H54 (cell line): ENCODE results near the gene PRMT9.

Experiments used
- DNase-seq: peaks from one replicate; pipeline ENCODE4 v3.0.0; 2011; ENCODE audit warnings: low spot score, mixed read lengths; ENCODE audit not compliant: insufficient read length
- FAIRE-seq: peaks from 3 replicates; lab custom pipeline; 2011; peaks lifted over from hg19 to GRCh38; lab: Jason Lieb, UNC
- POLR2A ChIP-seq: IDR thresholded peaks from 2 replicates; pipeline ENCODE4 v1.6.1; 2011; ENCODE audit warnings: low read depth, mild to moderate bottlenecking, low read length

PRMT9 gene

DNA sequence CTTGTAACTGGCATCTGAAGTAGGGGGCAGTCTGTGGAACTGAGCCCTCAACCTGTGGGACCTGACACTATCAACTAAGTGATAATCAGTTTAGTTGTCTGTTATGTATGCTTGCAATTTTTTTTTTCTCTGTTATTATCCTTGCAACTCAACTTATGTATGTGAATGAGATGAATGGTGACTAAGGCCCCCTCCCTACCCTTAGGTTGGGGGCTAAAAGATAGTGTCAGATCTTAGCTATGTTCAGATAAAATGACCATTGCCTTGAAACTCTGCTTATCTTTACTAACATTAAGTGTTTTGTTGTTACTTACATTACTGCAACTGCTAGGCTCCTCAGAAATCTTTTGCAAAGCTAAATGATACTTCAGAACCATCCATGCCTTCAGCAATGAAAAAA lies 35.3 kb downstream of the PRMT9 start:
- FAIRE-seq (no peak), DNase-seq (no peak)
- no peak for TF ChIP-seq POLR2A

DNA sequence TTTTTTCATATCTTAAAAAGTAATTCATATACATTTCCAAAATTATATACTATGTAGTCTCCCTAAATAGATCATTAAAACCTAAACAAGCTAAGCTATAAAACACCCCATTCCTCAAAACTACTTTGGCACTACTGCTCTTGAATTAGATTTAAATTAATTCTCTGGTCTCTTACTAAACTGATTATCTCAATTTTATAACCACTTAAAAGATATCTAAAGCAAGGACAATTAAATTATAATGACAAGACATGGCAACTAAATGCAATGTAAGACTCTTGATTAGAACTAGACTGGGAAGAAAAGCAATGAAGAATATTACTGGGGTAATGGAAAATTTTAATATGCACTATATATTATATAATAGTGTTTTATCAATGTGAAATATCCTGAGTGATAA lies 38.9 kb downstream of the PRMT9 start:
- FAIRE-seq = no peak
- no peak for TF ChIP-seq POLR2A
- DNase-seq = no peak

DNA sequence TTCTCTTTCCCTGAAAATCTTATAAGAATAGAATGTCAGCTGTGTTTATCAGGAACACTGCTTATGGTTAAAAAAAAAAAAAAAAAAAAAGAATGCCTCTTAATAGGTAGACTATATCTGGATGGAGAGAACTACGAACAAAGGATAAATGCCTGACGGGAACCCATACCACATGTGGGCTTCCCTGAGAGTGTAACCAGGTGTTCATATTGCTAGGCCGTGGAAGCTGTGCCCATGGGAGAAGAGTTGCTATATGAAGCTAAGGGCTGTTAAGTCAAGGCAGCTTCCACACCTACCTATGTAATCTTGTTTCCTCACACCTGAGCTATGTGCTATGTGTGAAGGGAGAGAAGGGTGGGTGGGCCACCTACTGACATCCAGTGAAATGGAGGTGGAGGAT lies 39.5 kb downstream of the PRMT9 start:
- no peak for FAIRE-seq
- TF ChIP-seq POLR2A = no peak
- no peak for DNase-seq

DNA sequence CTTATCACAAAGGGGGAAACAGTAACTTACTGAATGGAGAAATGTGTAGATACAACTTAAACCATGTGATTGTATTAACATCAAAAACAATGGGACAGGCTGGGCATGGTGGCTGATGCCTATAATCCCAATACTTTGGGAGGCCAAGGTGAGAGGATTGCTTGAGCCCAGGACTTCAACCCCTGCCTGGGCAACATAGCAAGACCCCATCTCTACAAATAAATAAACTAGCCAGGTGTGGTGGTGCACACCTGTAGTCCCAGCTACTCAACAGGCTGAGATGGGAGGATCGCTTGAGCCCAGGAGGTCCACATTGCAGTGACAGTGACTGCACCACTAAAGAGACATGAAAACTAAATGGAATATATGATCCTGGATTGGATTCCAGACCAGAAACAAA lies 40.3 kb downstream of the PRMT9 start:
- TF ChIP-seq POLR2A = no peak
- FAIRE-seq = no peak
- DNase-seq = no peak

DNA sequence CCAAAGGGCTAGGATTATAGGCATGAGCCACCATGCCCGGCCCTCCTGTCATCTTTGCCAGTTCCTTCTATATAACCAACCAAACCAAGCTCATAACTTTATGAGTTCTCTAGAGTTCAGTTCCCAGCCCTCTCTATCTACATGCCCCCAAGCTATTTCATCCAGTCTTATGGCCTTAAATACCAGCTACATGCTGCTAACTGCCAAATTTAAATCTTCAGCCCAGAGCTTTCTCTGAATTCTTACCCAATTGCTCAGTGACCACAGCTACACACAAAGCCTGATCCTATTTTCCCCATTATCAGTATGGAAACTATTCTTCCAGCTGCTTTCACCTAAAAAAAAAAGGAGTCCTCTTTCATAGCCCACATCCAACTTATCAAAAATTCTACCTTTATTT lies 43.6 kb downstream of the PRMT9 start:
- no peak for DNase-seq
- no peak for FAIRE-seq
- TF ChIP-seq POLR2A = no peak

DNA sequence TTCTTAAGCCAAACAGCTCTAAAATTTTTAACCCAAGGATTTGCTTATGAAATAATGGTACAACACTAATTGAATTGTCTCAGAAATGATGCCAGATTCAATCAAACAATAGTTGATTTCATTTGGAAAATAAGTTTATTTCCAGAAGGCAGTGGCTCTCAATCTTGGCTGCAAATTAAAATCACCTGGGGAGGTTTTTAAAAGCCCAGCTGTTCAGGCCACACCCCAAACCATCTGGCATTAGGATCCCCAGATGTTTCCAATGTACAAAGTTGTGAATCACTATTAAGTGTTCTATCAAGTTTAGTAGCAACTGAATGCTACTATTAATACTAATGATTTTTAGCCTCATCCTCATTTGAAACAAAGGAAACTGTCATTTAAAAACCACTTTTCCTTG lies 44.6 kb downstream of the PRMT9 start:
- TF ChIP-seq POLR2A = no peak
- FAIRE-seq = no peak
- DNase-seq = no peak

DNA sequence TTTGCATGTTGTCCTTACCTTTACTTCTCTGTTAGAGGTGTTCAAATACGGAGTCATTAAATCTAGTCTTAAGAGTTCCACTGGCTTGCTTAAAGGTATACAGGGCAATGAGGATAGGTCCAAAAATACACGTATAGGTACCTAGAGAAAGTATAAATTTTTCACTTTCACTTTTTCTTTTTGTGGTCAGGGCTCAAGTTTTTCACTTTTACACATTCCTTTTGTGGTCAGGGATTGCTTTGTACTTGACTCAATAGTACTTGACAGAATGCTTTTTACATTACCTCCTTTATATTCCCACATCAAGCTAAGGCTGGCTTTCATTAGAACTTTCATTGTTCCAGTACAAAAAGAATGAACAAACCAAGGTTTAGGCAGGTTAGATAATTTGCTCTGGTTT lies 45.0 kb downstream of the PRMT9 start:
- no peak for TF ChIP-seq POLR2A
- DNase-seq (no peak), FAIRE-seq (no peak)

DNA sequence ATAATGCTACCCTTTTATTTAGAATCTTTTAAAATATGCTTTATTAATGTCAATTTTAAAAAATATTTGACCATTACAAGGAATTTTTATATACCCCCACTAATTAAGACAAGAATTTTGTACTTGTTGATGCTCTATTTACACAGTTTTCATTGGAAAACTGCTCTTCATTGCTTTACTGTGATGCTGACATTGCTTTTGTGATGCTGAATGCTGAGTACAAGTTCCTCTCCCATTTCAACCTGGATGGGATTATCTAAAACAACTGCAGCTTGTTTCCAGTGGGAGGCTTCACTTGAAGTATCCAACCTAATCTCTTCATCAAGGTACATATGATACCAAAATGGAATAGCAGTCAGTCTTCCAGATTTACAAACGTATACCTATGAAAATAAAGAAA lies 45.6 kb downstream of the PRMT9 start:
- no peak for DNase-seq
- FAIRE-seq = no peak

DNA sequence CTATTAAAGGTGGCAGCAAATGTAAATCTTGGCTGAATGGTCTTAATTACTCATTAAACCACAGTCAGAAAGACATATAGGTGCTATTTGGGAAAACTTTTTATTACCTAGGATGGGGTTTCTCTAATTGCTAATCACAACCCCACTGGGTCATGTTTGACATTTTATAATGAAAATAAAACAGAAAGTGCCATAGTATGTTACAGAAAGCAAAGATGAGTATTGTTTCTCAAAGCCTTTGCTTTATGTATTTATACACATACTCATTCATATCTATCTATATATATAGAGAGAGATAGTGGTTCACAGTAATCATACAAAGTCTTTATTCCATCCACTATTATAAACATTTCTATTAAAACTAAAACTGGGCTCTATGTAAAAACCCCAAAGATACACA lies 48.6 kb downstream of the PRMT9 start:
- FAIRE-seq (no peak), DNase-seq (no peak)
- no peak for TF ChIP-seq POLR2A

More for the DNA sequence above, 45.6 kb downstream of the PRMT9 start:
- TF ChIP-seq POLR2A = no peak

DNA sequence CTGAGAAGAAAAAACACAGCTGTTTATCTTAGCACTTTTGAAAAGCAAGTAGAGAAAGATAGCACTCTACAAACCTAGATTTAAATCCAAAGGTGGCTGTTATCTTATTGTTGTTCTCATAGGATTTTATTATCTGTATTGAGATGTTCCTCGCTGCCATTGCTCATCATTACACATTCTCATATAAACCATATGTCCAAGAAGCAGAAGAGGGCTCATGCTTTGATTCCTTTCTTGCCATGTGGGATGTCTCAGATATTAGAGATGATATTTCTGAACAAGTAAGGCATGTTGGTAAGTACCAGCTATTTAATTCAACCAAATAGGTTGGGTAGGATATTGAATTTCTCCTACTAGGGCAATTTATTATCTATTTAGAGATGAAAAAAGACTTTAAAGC lies 50.3 kb downstream of the PRMT9 start:
- FAIRE-seq (no peak), DNase-seq (no peak)

DNA sequence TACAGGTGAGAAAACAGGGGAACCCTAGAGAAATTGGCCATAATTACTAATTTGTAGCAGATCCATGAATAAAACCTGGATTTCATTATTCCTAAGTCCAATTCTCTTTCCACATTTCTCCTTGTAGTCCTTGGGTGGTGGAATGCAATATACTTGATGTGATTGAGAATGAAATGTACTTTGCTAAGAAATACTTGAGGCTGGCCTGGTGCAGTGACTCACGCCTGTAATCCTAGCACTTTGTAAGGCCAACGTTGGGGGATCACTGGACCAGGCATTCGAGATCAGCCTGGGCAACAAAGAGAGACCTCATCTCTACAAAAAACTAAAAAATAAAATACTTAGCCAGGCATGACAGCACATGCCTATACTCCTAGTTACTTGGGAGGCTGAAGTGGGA lies 50.9 kb downstream of the PRMT9 start:
- TF ChIP-seq POLR2A = no peak
- DNase-seq (no peak), FAIRE-seq (no peak)

More for the DNA sequence above, 50.3 kb downstream of the PRMT9 start:
- no peak for TF ChIP-seq POLR2A

DNA sequence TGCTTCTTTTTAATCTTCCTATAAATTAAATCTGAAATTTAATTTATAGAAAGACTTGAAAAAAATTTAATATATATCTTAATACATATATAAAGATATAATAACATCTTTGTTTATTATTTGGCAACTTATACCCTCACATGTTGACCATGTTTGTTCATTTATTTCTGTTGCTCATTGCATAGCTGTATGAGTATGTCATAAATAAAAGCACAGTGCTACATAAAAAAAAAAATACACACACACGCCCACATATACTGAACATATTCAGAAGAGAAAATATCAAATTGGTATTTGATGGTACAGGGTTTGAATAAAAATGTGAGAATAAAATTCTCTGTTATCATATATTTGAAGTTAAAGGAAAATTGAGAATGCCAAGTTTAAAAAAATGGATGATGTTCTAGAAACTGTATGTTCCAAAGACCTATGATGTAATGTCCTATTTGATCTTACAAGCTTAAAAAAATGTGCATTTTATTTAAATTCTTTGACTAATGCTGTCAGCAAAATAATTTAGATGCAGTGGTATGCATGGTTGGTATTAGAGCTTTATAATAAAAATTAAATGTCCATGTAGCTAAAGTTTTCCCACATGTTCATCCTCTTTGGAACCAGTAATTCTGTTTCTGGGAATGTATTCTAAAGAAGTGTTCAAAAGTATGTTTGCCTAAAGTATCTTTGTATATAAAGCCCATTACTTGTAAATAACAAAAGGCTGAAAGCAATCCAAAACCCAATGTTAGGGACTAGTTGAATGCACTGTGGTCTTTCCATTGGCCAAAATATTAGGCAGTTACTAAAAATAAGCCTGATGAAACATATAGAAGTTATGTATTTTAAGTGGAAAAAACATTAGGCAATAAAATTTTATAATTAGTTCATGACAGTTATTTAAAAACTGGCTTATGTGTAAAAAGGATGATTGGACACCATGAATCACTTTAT lies 53.9 kb downstream of the PRMT9 start:
- no peak for FAIRE-seq
- DNase-seq = no peak
- no peak for TF ChIP-seq POLR2A

DNA sequence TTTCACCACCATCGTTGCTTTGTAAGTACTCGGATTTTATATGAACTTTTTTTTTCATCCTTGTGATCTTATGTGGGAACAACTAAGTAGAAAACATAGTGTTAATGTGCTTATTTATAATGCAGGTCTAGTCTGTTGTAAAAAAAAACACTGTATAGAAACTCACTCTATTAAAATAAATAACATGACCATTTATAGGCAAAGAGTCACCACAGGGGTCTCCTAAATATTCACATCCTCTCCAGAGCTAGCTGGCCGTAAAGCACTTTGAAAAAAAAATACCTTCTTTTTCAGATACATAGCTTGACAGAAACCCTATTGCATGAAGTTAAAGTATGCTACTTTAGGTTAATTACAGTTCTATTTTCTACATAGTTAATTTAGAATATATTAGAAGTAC lies 55.5 kb downstream of the PRMT9 start:
- no peak for FAIRE-seq
- DNase-seq = no peak
- TF ChIP-seq POLR2A = no peak

DNA sequence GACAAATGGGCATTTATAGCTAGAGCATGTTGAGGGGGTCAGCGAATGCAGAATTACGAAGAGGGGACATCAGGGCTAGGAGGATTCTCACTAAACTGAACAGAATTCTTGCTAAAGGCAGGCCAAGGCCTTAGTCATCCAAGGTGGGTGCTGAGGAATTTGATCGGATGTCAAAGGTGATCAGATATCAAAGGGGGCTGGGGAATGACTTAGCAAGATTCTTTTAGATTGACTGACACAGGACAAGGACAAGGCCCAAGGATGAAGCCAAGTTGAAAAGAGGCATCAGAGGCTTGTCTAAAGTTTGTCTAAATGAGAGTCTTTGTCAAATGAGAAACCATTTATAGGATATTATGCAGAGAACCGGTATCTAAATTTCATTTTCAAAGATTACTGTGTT lies 57.1 kb downstream of the PRMT9 start:
- FAIRE-seq (no peak), DNase-seq (no peak)
- no peak for TF ChIP-seq POLR2A

DNA sequence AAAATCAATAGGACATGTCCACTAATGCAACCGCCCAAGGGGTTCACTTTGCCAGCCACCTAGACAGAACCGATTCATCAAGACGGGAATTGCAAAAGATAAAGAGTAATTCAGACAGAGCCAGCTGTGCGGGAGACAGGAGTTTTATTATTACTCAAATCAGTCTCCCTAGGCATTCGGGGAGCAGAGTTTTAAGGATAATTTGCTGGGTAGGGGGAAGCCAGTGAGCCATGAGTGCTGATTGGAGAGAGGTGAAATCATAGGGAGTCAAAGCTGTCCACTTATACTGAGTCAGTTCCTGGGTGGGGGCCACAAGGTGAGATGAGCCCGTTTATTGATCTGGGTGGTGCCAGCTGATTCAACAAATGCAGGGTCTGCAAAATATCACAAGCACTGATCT lies 58.2 kb downstream of the PRMT9 start:
- TF ChIP-seq POLR2A = no peak
- no peak for FAIRE-seq

More for the DNA sequence above, 58.2 kb downstream of the PRMT9 start:
- no peak for DNase-seq
